ENCODE data around the gene PRR36. TPM values are rescaled to one million over a fixed set of nuclear protein-coding genes. Genes with fewer than 3 reads are reported as not detected.

PRR36 gene
- total RNA-seq, 1 donor from 2014 or later, result 0.07 TPM

DNA sequence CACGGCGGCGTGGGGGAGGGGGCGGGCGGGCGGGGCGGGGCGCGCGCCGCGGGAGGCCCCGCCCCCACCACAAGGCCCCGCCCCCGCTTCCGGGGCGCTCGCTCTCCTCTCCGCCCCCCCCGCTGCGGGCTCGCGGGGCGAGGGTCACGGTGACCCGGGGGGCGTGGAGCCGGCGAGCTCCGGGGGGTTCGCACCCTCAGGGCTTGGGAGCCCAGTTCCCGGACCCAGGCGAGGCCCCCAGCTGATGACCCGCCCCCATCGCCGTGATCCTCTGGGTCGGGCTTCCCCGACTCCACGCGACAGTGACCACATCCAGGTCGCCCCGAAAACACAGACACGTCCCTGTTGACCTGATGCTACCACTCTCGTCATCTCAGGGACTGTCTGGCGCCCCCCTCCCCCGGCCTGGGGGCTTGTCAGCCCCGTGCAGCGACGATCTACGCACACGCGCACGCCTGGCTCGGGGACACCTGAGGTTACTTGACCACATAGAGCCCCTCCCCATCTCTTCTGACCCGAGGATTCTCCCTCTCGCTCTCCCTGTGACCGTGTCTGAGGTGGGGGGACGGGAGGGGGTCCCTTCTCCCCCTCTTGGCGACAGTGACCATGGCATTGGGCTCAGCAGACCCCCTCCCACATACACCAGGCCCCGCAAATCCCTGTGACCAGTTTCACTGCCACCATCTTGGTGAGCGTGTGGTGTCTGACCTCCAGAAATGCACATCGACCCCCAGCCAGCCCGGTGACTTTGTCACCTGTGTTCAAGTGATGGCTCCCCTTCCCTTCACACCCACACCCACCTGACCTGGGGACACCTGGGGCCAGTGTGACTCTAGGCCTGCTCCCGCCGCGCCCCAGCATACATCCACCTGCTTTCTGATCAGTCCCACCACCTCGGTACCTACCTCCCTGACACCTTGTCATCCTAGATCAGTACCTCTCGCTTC lies 30.2 kb upstream of the PRR36 start:
- TF ChIP-seq EZH2 (IDR thresholded peaks at IDR 0.05), result no peak
- TF ChIP-seq, protein P1, sequence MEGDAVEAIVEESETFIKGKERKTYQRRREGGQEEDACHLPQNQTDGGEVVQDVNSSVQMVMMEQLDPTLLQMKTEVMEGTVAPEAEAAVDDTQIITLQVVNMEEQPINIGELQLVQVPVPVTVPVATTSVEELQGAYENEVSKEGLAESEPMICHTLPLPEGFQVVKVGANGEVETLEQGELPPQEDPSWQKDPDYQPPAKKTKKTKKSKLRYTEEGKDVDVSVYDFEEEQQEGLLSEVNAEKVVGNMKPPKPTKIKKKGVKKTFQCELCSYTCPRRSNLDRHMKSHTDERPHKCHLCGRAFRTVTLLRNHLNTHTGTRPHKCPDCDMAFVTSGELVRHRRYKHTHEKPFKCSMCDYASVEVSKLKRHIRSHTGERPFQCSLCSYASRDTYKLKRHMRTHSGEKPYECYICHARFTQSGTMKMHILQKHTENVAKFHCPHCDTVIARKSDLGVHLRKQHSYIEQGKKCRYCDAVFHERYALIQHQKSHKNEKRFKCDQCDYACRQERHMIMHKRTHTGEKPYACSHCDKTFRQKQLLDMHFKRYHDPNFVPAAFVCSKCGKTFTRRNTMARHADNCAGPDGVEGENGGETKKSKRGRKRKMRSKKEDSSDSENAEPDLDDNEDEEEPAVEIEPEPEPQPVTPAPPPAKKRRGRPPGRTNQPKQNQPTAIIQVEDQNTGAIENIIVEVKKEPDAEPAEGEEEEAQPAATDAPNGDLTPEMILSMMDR (IDR thresholded peaks at IDR 0.05), result no peak
- TF ChIP-seq EZH2phosphoT487 (IDR thresholded peaks at IDR 0.05), result no peak
- Histone ChIP-seq H3K9me3 (ENCODE audit: low read depth) (no peaks in the 10 kb centered on the region), H3K79me2 (ENCODE audit: low read depth) (peaks cover 37% of the 10 kb centered on the region), H2AFZ (replicated peaks) (no peak overlapping the region), H3K4me2 (peak overlapping the region; percentile 88), H3K27me3 (peaks cover 5% of the 10 kb centered on the region), H3K9ac (no peak overlapping the region), H4K20me1 (ENCODE audit: low read depth) (peaks cover 53% of the 10 kb centered on the region), H3K4me1 (peaks cover 11% of the 10 kb centered on the region), H3K27ac (no peak overlapping the region), H3K36me3 (no peaks in the 10 kb centered on the region), H3F3A (ENCODE audit: low read depth) (peaks cover 9% of the 10 kb centered on the region), H3K4me3 (peak overlapping the region; percentile 91)
- H3K36me3 Mint-ChIP-seq, result peaks cover 2% of the 10 kb centered on the region
- H3K27ac Mint-ChIP-seq, result peak overlapping the region; percentile 79
- H3K9me3 Mint-ChIP-seq, result no peaks in the 10 kb centered on the region
- peaks cover 20% of the 10 kb centered on the region for H3K4me1 Mint-ChIP-seq
- DNase-seq (ENCODE audit: low spot score), result peak; percentile 66
- H3K4me3 Mint-ChIP-seq, result peak overlapping the region; percentile 92
- peaks cover 5% of the 10 kb centered on the region for H3K27me3 Mint-ChIP-seq (ENCODE audit: insufficient read depth, low read depth)

DNA sequence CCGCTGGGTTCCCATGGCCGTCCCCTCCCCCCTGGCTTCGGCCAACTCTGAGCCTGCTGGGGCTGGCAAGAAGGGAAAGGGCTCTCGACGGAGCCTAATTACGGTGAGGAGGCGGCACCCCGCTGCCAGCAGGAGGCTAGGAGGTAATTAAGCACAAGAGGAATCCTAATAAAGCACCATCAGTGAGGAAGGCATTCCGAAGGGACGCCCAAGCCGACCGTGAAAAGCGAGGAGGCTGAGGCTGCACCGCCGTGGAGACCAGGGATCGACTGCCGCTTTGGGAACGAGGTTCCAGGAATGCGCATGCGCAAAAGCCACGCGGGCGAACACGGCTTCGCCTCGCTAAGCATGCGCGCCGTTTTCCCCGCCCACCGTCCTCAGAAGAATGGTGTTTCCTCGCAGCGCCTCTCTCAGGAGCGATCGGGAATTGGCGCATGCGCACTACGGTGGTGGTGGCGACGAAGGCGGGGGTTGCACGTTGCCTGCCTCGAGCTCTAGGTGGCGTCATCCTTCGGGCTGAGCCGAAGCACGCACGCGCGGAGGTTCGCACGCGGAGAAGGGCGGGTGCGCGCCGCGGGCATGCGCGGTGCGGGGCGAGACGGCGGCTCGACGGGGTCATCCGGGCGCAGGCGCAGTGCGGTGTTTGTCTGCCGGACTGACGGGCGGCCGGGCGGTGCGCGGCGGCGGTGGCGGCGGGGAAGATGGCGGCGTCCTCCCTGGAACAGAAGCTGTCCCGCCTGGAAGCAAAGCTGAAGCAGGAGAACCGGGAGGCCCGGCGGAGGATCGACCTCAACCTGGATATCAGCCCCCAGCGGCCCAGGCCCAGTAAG lies 29.3 kb upstream of the PRR36 start, which contains the start of gene MAP2K7:
MAP2K7 (plus strand) TSS at position 634 of the 830 bp plus-strand sequence; CDS start at position 702, 68 bp downstream.
- peak within 1 kb of the TSS; percentile 49 for H2AFZ ChIP-seq (replicated peaks)

GRCh38 chr19:7902796-7903243 lies 28.6 kb upstream of the PRR36 start:
- peaks cover 11% of the 10 kb centered on the region for H3K4me1 ChIP-seq
- peak overlapping the region; percentile 93 for H3K27ac Mint-ChIP-seq
- peaks cover 2% of the 10 kb centered on the region for H3K36me3 Mint-ChIP-seq
- H3K27me3 Mint-ChIP-seq (ENCODE audit: insufficient read depth, low read depth), result peaks cover 7% of the 10 kb centered on the region
- H4K20me1 ChIP-seq (ENCODE audit: low read depth), result peaks cover 38% of the 10 kb centered on the region
- no peaks in the 10 kb centered on the region for H3K36me3 ChIP-seq
- peak overlapping the region; percentile 49 for H2AFZ ChIP-seq (replicated peaks)
- peaks cover 20% of the 10 kb centered on the region for H3K4me1 Mint-ChIP-seq
- H3F3A ChIP-seq (ENCODE audit: low read depth), result peaks cover 9% of the 10 kb centered on the region
- no peak for DNase-seq (ENCODE audit: low spot score)
- H3K9me3 ChIP-seq (ENCODE audit: low read depth), result no peaks in the 10 kb centered on the region
- peak overlapping the region; percentile 70 for H3K4me2 ChIP-seq
- H3K4me3 Mint-ChIP-seq, result peak overlapping the region; percentile 92
- no peaks in the 10 kb centered on the region for H3K9me3 Mint-ChIP-seq
- peaks cover 5% of the 10 kb centered on the region for H3K27me3 ChIP-seq
- TF ChIP-seq EZH2 (IDR thresholded peaks at IDR 0.05) (no peak), EZH2phosphoT487 (IDR thresholded peaks at IDR 0.05) (no peak)
- TF ChIP-seq, protein P1 (IDR thresholded peaks at IDR 0.05), result no peak
- peaks cover 35% of the 10 kb centered on the region for H3K79me2 ChIP-seq (ENCODE audit: low read depth)
- peak overlapping the region; percentile 36 for H3K4me3 ChIP-seq
- no peak overlapping the region for H3K27ac ChIP-seq
- H3K9ac ChIP-seq, result no peak overlapping the region

More for the DNA sequence above, 29.3 kb upstream of the PRR36 start, which contains the start of gene MAP2K7:
- peak within 1 kb of the TSS; percentile 91 for H3K4me3 ChIP-seq
- peaks cover 11% of the 10 kb centered on the region for H3K4me1 ChIP-seq
- peaks cover 5% of the 10 kb centered on the region for H3K27me3 ChIP-seq
- Mint-ChIP-seq H3K36me3 (peaks cover 2% of the 10 kb centered on the region), H3K9me3 (no peaks in the 10 kb centered on the region), H3K4me1 (peaks cover 20% of the 10 kb centered on the region), H3K27ac (peak within 1 kb of the TSS; percentile 93), H3K4me3 (peak within 1 kb of the TSS; percentile 92), H3K27me3 (ENCODE audit: insufficient read depth, low read depth) (peaks cover 5% of the 10 kb centered on the region)
- TF ChIP-seq, protein P1 (IDR thresholded peaks at IDR 0.05), result peak; percentile 71
- TF ChIP-seq EZH2phosphoT487 (IDR thresholded peaks at IDR 0.05) (no peak), EZH2 (IDR thresholded peaks at IDR 0.05) (no peak)
- peak within 1 kb of the TSS; percentile 88 for H3K4me2 ChIP-seq
- no peak within 1 kb of the TSS for H3K9ac ChIP-seq
- H4K20me1 ChIP-seq (ENCODE audit: low read depth), result peaks cover 44% of the 10 kb centered on the region
- H3F3A ChIP-seq (ENCODE audit: low read depth), result peaks cover 9% of the 10 kb centered on the region
- peaks cover 37% of the 10 kb centered on the region for H3K79me2 ChIP-seq (ENCODE audit: low read depth)
- H3K36me3 ChIP-seq, result no peaks in the 10 kb centered on the region
- no peak within 1 kb of the TSS for H3K27ac ChIP-seq
- DNase-seq (ENCODE audit: low spot score), result peak; percentile 100
- no peaks in the 10 kb centered on the region for H3K9me3 ChIP-seq (ENCODE audit: low read depth)

Measured in neural progenitor cell (in vitro differentiated cells).